GM23338 (cell line): Measurements from ENCODE around the gene DXO. TPM values are rescaled to one million over a fixed set of nuclear protein-coding genes. Genes with fewer than 3 reads are reported as not detected.

Experiments used
- ATAC-seq: fragments of 200-7000 bp; cut with Tn5 transposase; 3 replicates; pipeline ENCODE4 v1.9.1; 2020
- DNase-seq: peaks from one replicate; pipeline ENCODE4 v3.0.0-alpha.2; 2015; ENCODE audit warnings: low spot score
- H2AFZ ChIP-seq: fragments of 200-600 bp; sonication (generic); 2 replicates; pipeline ENCODE4 v1.8.0; 2016; ENCODE audit warnings: antibody characterized with exemption, mild to moderate bottlenecking, moderate library complexity
- H3F3A ChIP-seq: fragments of 200-600 bp; sonication (generic); replicated peaks from 2 replicates; pipeline ENCODE4 v1.8.0; 2017; ENCODE audit warnings: antibody characterized with exemption, mixed run types, low read depth
- H3K27ac ChIP-seq: fragments of 200-600 bp; sonication (generic); 2 replicates; pipeline ENCODE4 v1.6.1; 2016; ENCODE audit warnings: low read depth
- H3K27me3 ChIP-seq: fragments of 200-600 bp; sonication (generic); 2 replicates; pipeline ENCODE4 v1.8.0; 2016; ENCODE audit warnings: mild to moderate bottlenecking, mixed run types, moderate library complexity; ENCODE audit not compliant: insufficient read depth
- H3K36me3 ChIP-seq: fragments of 200-600 bp; sonication (generic); 2 replicates; pipeline ENCODE4 v1.8.0; 2016; ENCODE audit warnings: mild to moderate bottlenecking; ENCODE audit not compliant: insufficient read depth
- H3K4me1 ChIP-seq: fragments of 200-600 bp; sonication (generic); 2 replicates; pipeline ENCODE4 v1.8.0; 2016; ENCODE audit warnings: mild to moderate bottlenecking, moderate library complexity; ENCODE audit not compliant: insufficient read depth
- H3K4me2 ChIP-seq: fragments of 200-600 bp; sonication (generic); 2 replicates; pipeline ENCODE4 v1.7.1; 2017; ENCODE audit warnings: mixed run types
- H3K4me3 ChIP-seq: fragments of 200-600 bp; sonication (generic); 2 replicates; pipeline ENCODE4 v1.6.1; 2016; ENCODE audit warnings: mixed run types
- H3K79me2 ChIP-seq: fragments of 200-600 bp; sonication (generic); replicated peaks from 2 replicates; pipeline ENCODE4 v1.8.0; 2017; ENCODE audit warnings: mild to moderate bottlenecking; ENCODE audit not compliant: insufficient read depth
- H3K9me2 ChIP-seq: fragments of 200-600 bp; sonication (generic); 2 replicates; pipeline ENCODE4 v1.8.0; 2017; ENCODE audit not compliant: insufficient read depth
- H4K20me1 ChIP-seq: fragments of 200-600 bp; sonication (generic); replicated peaks from 2 replicates; pipeline ENCODE4 v1.8.0; 2017; ENCODE audit warnings: mild to moderate bottlenecking; ENCODE audit not compliant: insufficient read depth
- H3K27ac Mint-ChIP-seq: 2 replicates; pipeline ENCODE4 v1.8.0; 2020; ENCODE audit warnings: inconsistent platforms, mild to moderate bottlenecking, moderate library complexity, mixed read lengths
- H3K27me3 Mint-ChIP-seq: 3 replicates; pipeline ENCODE4 v1.8.0; 2022; ENCODE audit warnings: low read depth, mild to moderate bottlenecking, moderate library complexity, mixed read lengths, inconsistent platforms; ENCODE audit not compliant: insufficient read depth, poor library complexity
- H3K36me3 Mint-ChIP-seq: 3 replicates; pipeline ENCODE4 v1.8.0; 2021; ENCODE audit warnings: low read depth, mild to moderate bottlenecking, inconsistent platforms, moderate library complexity, mixed read lengths
- H3K4me1 Mint-ChIP-seq: 3 replicates; pipeline ENCODE4 v1.8.0; 2020; ENCODE audit warnings: mild to moderate bottlenecking, inconsistent platforms, mixed read lengths
- H3K4me3 Mint-ChIP-seq: 3 replicates; pipeline ENCODE4 v1.8.0; 2021; ENCODE audit warnings: moderate library complexity, mild to moderate bottlenecking, inconsistent platforms, mixed read lengths
- H3K9me3 Mint-ChIP-seq: 3 replicates; pipeline ENCODE4 v1.8.0; 2020; ENCODE audit warnings: moderate library complexity, mild to moderate bottlenecking, inconsistent platforms, mixed read lengths
- CREB1 ChIP-seq: fragments of 250-450 bp; sonication (Bioruptor Pico); IDR thresholded peaks from 2 replicates; pipeline ENCODE4 v1.5.0; 2020; ENCODE audit warnings: low read depth, mild to moderate bottlenecking, moderate library complexity
- EZH2 ChIP-seq: fragments of 200-600 bp; sonication (generic); IDR thresholded peaks from one replicate; pipeline ENCODE4 v1.8.0; 2017; ENCODE audit warnings: antibody characterized with exemption, mild to moderate bottlenecking, low read depth; ENCODE audit not compliant: unreplicated experiment
- EZH2phosphoT487 ChIP-seq: fragments of 200-600 bp; sonication (generic); IDR thresholded peaks from one replicate; pipeline ENCODE4 v1.8.1; 2018; ENCODE audit warnings: antibody characterized with exemption; ENCODE audit not compliant: unreplicated experiment
- JUNB ChIP-seq: IDR thresholded peaks from one replicate; pipeline ENCODE4 v1.6.1; 2016; ENCODE audit warnings: antibody characterized with exemption; ENCODE audit not compliant: unreplicated experiment
- STAT1 ChIP-seq: IDR thresholded peaks from one replicate; pipeline ENCODE4 v1.6.1; 2016; ENCODE audit warnings: antibody characterized with exemption; ENCODE audit not compliant: unreplicated experiment
- ZNF114 ChIP-seq: fragments of 250-450 bp; sonication (Bioruptor Pico); IDR thresholded peaks from 2 replicates; pipeline ENCODE4 v1.5.0; 2020; ENCODE audit warnings: mild to moderate bottlenecking, moderate library complexity
- ZNF331 ChIP-seq: fragments of 250-450 bp; sonication (Bioruptor Pico); IDR thresholded peaks from 2 replicates; pipeline ENCODE4 v1.5.0; 2020; ENCODE audit warnings: low read depth, mild to moderate bottlenecking, moderate library complexity
- polyA plus RNA-seq: library from polyadenylated mRNA; unstranded; fragments of >200 nt; fragmentation: Nextera tagmentation; extraction: Ambion mirVana; gene quantifications from 2 replicates; pipeline ENCODE4 v1.2.1, GENCODE V29; 2016
- total RNA-seq: library from RNA; depleted of rRNA; stranded (reverse); fragments of >200 nt; shearing (Covaris generic); gene quantifications from 2 replicates; pipeline ENCODE4 v1.2.3, GENCODE V29; 2014
- TF ChIP-seq, protein P1 (sequence below): IDR thresholded peaks from one replicate; pipeline ENCODE4 v1.6.1; 2018; ENCODE audit warnings: antibody characterized with exemption; ENCODE audit not compliant: unreplicated experiment

Gene DXO
- total and polyA plus RNA-seq, 2 experiments from 2014 or later, result 15.6 to 19.7 TPM

DNA sequence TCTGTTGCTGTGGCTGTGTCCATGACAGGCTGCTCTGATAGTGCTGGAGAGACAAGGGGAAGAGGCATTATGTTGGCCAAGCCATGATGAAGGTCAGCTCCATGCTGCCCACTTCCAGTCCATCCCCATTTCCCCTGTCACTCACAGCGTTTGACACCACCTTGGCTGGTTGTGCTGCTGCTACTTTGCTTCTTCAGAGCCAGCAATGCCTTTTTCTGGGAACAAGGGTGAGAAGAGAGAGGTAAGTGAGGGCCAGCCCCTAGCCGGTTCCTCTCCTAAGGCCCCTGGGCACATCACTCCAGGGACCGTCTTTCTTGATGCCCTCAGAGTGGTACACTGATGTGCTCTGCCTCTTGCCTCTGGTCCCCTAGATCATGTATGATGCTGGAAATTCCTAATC, 15.1 kb downstream of the DXO start (continued):
- TF ChIP-seq, protein P1, sequence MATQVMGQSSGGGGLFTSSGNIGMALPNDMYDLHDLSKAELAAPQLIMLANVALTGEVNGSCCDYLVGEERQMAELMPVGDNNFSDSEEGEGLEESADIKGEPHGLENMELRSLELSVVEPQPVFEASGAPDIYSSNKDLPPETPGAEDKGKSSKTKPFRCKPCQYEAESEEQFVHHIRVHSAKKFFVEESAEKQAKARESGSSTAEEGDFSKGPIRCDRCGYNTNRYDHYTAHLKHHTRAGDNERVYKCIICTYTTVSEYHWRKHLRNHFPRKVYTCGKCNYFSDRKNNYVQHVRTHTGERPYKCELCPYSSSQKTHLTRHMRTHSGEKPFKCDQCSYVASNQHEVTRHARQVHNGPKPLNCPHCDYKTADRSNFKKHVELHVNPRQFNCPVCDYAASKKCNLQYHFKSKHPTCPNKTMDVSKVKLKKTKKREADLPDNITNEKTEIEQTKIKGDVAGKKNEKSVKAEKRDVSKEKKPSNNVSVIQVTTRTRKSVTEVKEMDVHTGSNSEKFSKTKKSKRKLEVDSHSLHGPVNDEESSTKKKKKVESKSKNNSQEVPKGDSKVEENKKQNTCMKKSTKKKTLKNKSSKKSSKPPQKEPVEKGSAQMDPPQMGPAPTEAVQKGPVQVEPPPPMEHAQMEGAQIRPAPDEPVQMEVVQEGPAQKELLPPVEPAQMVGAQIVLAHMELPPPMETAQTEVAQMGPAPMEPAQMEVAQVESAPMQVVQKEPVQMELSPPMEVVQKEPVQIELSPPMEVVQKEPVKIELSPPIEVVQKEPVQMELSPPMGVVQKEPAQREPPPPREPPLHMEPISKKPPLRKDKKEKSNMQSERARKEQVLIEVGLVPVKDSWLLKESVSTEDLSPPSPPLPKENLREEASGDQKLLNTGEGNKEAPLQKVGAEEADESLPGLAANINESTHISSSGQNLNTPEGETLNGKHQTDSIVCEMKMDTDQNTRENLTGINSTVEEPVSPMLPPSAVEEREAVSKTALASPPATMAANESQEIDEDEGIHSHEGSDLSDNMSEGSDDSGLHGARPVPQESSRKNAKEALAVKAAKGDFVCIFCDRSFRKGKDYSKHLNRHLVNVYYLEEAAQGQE, result no peak
- no peak for TF ChIP-seq ZNF114 (CRISPR knock-in tag)
- no peak for TF ChIP-seq JUNB
- no peak for TF ChIP-seq STAT1
- TF ChIP-seq EZH2, result no peak
- no peak for TF ChIP-seq ZNF331 (CRISPR knock-in tag)
- no peak for TF ChIP-seq EZH2phosphoT487
- no peak for TF ChIP-seq CREB1 (CRISPR knock-in tag)

DNA sequence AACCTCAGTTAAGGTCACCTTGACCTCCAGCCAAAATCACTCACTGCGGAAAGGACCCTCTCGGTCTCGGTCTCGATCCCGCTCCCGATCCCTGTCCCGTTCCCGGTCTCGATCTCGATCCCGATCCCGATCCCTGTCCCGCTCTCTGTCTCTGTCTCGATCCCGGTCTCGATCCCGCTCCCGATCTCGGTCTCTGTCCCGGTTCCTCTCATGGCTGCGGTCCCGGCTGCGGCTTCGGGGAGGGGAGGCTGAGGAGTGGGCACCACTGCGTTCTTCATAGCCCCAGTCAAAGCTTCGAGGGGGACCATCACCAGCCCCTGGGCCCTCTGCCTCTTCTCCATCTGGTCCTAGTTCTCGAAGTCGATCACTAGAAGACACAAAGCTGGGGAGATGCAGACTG, 17.4 kb downstream of the DXO start:
- peaks cover 21% of the 10 kb centered on the region for H3K36me3 ChIP-seq

More for the DNA sequence above, 17.4 kb downstream of the DXO start:
- peaks cover 54% of the 10 kb centered on the region for H3K36me3 Mint-ChIP-seq
- Histone ChIP-seq H3K9me2 (no peaks in the 10 kb centered on the region), H3K27me3 (no peaks in the 10 kb centered on the region), H3K27ac (no peak overlapping the region), H3F3A (0 out of 2 replicates have a peak, but pooled peaks cover 6% of the 10 kb centered on the region), H3K79me2 (peaks cover 21% of the 10 kb centered on the region), H3K4me3 (no peak overlapping the region), H3K4me1 (peaks cover 10% of the 10 kb centered on the region; the same call in 1 of the 2 replicates), H2AFZ (no peak overlapping the region), H4K20me1 (no peaks in the 10 kb centered on the region; the same call in 1 of the 2 replicates), H3K4me2 (no peak overlapping the region)
- ATAC-seq (no peak), DNase-seq (no peak)
- H3K4me1 Mint-ChIP-seq, result peaks cover 8% of the 10 kb centered on the region
- no peaks in the 10 kb centered on the region for H3K9me3 Mint-ChIP-seq
- TF ChIP-seq, protein P1, result no peak
- H3K27me3 Mint-ChIP-seq, result peaks cover 4% of the 10 kb centered on the region
- no peak overlapping the region for H3K27ac Mint-ChIP-seq
- H3K4me3 Mint-ChIP-seq, result no peak overlapping the region
